ENCODE measurements around the gene NRIP1. TPM values are rescaled to one million over a fixed set of nuclear protein-coding genes. Genes with fewer than 3 reads are reported as not detected.

NRIP1 gene
- total and polyA plus RNA-seq, 7 donors, result 10.2 to 35.3 (median 26.3) TPM

- intact Hi-C loops (cut with DNase I), result no loop called here
- no peak for TF ChIP-seq POLR2AphosphoS5 (IDR thresholded peaks at IDR 0.05)
- no peak for TF ChIP-seq CTCF (IDR thresholded peaks at IDR 0.05)
- TF ChIP-seq POLR2A (IDR thresholded peaks at IDR 0.05), result no peak
- TF ChIP-seq EP300 (IDR thresholded peaks at IDR 0.05), result no peak
- no peaks in the 10 kb centered on the region for H3K4me1 ChIP-seq
- H3K4me3 ChIP-seq, result no peak overlapping the region
- H3K27ac ChIP-seq, result no peak overlapping the region
- H3K9me3 ChIP-seq, result peaks cover 0 to 3% (median 0%) of the 10 kb centered on the region in 4 donors
- no peaks in the 10 kb centered on the region for H3K36me3 ChIP-seq
- H3K27me3 ChIP-seq, result no peaks in the 10 kb centered on the region
- no peak for DNase-seq
- whole genome bisulfite sequencing, 2 donors, result 92 to 94% methylated on average over 4 of the region's 4 CpGs
Observed at GRCh38 chr21:14949603-14950002, 115.2 kb downstream of the NRIP1 start.

GRCh38 chr21:14947613-14948160 is 117.1 kb downstream of the NRIP1 start:
- no peak overlapping the region for H3K27ac ChIP-seq
- TF ChIP-seq CTCF (IDR thresholded peaks at IDR 0.05), result no peak
- no peak for TF ChIP-seq EP300 (IDR thresholded peaks at IDR 0.05)
- no peak for TF ChIP-seq POLR2AphosphoS5 (IDR thresholded peaks at IDR 0.05)
- TF ChIP-seq POLR2A (IDR thresholded peaks at IDR 0.05), result no peak
- intact Hi-C loops (cut with DNase I), result no loop called here
- H3K4me1 ChIP-seq, result no peaks in the 10 kb centered on the region
- peaks cover 0 to 3% (median 0%) of the 10 kb centered on the region in 4 donors for H3K9me3 ChIP-seq
- no peaks in the 10 kb centered on the region for H3K27me3 ChIP-seq
- H3K4me3 ChIP-seq, result no peak overlapping the region
- no peaks in the 10 kb centered on the region for H3K36me3 ChIP-seq
- WGBS, 2 donors, result 83 to 84% methylated on average over 5 of the region's 5 CpGs
- no peak for DNase-seq

- no peak for TF ChIP-seq EP300 (IDR thresholded peaks at IDR 0.05)
- TF ChIP-seq CTCF (IDR thresholded peaks at IDR 0.05), result no peak
- no peak for TF ChIP-seq POLR2A (IDR thresholded peaks at IDR 0.05)
- no peak for TF ChIP-seq POLR2AphosphoS5 (IDR thresholded peaks at IDR 0.05)
- Histone ChIP-seq H3K4me1 (no peaks in the 10 kb centered on the region), H3K9me3 (peaks cover 0 to 3% (median 0%) of the 10 kb centered on the region in 4 donors), H3K27me3 (no peaks in the 10 kb centered on the region), H3K36me3 (no peaks in the 10 kb centered on the region), H3K4me3 (no peak overlapping the region), H3K27ac (no peak overlapping the region)
- DNase-seq, result no peak
- intact Hi-C loops (cut with DNase I), result no loop called here
- WGBS, 2 donors, result 13 to 68% methylated on average over 3 of the region's 3 CpGs
Observed at GRCh38 chr21:14945176-14945575, 119.6 kb downstream of the NRIP1 start.

GRCh38 chr21:14943616-14944015 is 121.2 kb downstream of the NRIP1 start:
- Histone ChIP-seq H3K27me3 (no peaks in the 10 kb centered on the region), H3K4me3 (no peak overlapping the region), H3K27ac (no peak overlapping the region), H3K4me1 (no peaks in the 10 kb centered on the region), H3K36me3 (no peaks in the 10 kb centered on the region), H3K9me3 (peaks cover 0 to 4% (median under 1%) of the 10 kb centered on the region in 4 donors)
- DNase-seq, result no peak
- WGBS, 2 donors, result 92 to 97% methylated on average over 3 of the region's 3 CpGs
- TF ChIP-seq POLR2A (IDR thresholded peaks at IDR 0.05) (no peak), POLR2AphosphoS5 (IDR thresholded peaks at IDR 0.05) (no peak), EP300 (IDR thresholded peaks at IDR 0.05) (no peak), CTCF (IDR thresholded peaks at IDR 0.05) (no peak)
- intact Hi-C loops (cut with DNase I), result no loop called here
